ENCODE results near the gene SLC40A1. TPM values are rescaled to one million over a fixed set of nuclear protein-coding genes. Genes with fewer than 3 reads are reported as not detected.

The SLC40A1 gene
- 2.0 and 3.4 TPM in 2 replicates for total RNA-seq

GRCh38 chr2:189580658-189581353, at the start of gene SLC40A1:
SLC40A1 (minus strand) TSS chr2:189580786; CDS start chr2:189580460, 326 bp downstream.

Other genes starting within 250 kb of the SLC40A1 start
- 40.9 and 46.6 TPM in 2 replicates for gene WDR75, start 139.3 kb downstream of the SLC40A1 start, total RNA-seq
- 29.7 and 37.7 TPM in 2 replicates for gene ASNSD1, start 80.7 kb upstream of the SLC40A1 start, total RNA-seq
- 3.2 and 5.2 TPM in 2 replicates for gene ANKAR, start 93.9 kb upstream of the SLC40A1 start, total RNA-seq
- 8.9 and 10.3 TPM in 2 replicates for gene OSGEPL1, start 182.0 kb upstream of the SLC40A1 start, total RNA-seq
- gene ORMDL1, start 203.6 kb upstream of the SLC40A1 start, total RNA-seq: 48.1 and 56.2 TPM in 2 replicates
- gene PMS1, start 203.7 kb upstream of the SLC40A1 start, total RNA-seq: 19.0 and 19.3 TPM in 2 replicates

Measured in myometrial cell (primary cell).